Epithelial cell of proximal tubule (primary cell): ENCODE data around the gene DCXR. TPM values are rescaled to one million over a fixed set of nuclear protein-coding genes. Genes with fewer than 3 reads are reported as not detected.

Experiments
- DNase-seq: peaks from one replicate; pipeline ENCODE4 v3.0.0-alpha.2; 2011; ENCODE audit warnings: low read depth
- H3K4me3 ChIP-seq: 2 replicates; pipeline ENCODE4 v1.5.1; 2011; ENCODE audit warnings: low read depth, mild to moderate bottlenecking, low read length
- CTCF ChIP-seq: conservative IDR thresholded peaks from 2 replicates; pipeline ENCODE4 v1.5.1; 2012; ENCODE audit warnings: low read depth, mild to moderate bottlenecking, low read length
- total RNA-seq: library from RNA; depleted of rRNA; stranded (reverse); fragments of >200 nt; gene quantifications from 2 replicates; pipeline ENCODE4 v1.2.3, GENCODE V29; 2015

DCXR gene
- total RNA-seq, 1 donor from 2014 or later = 93.1 TPM

GRCh38 chr17:82012640-82013295, 24.7 kb downstream of the DCXR start:
- no peak for TF ChIP-seq CTCF
- no peak for DNase-seq
- no peak overlapping the region for H3K4me3 ChIP-seq

- no peak for TF ChIP-seq CTCF
- H3K4me3 ChIP-seq = no peak overlapping the region
- no peak for DNase-seq
Observed at GRCh38 chr17:82012261-82012639, 25.2 kb downstream of the DCXR start.

- no peak overlapping the region for H3K4me3 ChIP-seq
- DNase-seq = no peak
- no peak for TF ChIP-seq CTCF
Observed at GRCh38 chr17:82011617-82012187, 25.8 kb downstream of the DCXR start.

GRCh38 chr17:82010575-82011525, 26.6 kb downstream of the DCXR start:
- no peak overlapping the region for H3K4me3 ChIP-seq
- DNase-seq = no peak
- TF ChIP-seq CTCF = no peak

GRCh38 chr17:82009413-82009812, 28.1 kb downstream of the DCXR start:
- DNase-seq = no peak
- no peak overlapping the region for H3K4me3 ChIP-seq
- TF ChIP-seq CTCF = no peak

- DNase-seq = no peak
- no peak overlapping the region for H3K4me3 ChIP-seq
- no peak for TF ChIP-seq CTCF
Observed at GRCh38 chr17:82008941-82009405, 28.5 kb downstream of the DCXR start.
